ENCODE measurements around the gene PLCD3. TPM values are rescaled to one million over a fixed set of nuclear protein-coding genes. Genes with fewer than 3 reads are reported as not detected.

PLCD3 gene
- total RNA-seq, 1 experiment from 2014 or later = 24.1 TPM

DNA sequence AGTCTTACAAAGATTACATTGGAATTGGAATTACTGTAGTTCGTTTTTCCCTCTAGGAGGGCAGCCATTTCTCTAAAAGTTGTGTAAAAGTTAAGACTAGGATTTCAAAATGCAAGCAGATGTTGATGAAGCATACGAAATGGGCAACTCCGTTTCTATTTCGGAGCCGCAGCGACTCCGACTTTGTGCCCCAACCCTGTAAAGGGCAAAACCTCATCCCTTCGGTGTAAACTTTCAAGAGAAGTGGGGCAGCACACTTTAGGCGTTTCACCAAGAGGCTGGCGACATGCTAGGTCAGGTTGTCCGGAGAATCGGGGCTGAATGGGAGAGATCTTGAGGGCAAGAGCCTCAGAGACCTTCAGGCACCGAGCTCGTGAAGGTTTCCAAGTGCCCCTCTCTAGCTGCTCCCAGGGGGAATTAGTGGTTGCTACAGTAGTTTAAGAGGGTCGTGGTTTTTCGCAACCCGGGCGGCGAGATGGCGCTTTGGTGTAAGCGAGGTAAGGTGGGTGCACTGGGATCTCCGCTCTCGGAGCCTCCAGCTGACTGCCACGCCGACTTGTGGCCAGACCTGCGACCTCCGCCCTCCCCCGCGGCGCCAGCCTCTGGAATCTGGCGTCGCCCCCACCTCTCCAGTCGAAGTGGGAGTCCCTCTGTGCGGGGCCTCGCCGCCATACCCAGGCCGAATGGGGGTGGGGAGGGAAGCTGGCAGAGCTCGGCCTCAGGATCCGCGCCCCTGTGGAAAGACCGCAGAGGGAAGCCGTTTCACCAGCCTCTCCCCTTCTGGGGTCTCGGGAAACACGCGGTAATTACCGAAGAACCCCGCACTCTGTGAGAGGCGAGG lies 28.4 kb upstream of the PLCD3 start:
- Histone ChIP-seq H3K27me3 (ENCODE audit: control insufficient read depth, insufficient read depth, low read length) (no peaks in the 10 kb centered on the region), H3K36me3 (replicated peaks; ENCODE audit: control insufficient read depth, insufficient read depth, low read length) (0 out of 2 replicates have a peak, but pooled peaks cover 2% of the 10 kb centered on the region), H3K4me3 (ENCODE audit: insufficient read depth, low read depth, low read length) (peak overlapping the region; percentile 97)
- DNase-seq = peak; percentile 95

DNA sequence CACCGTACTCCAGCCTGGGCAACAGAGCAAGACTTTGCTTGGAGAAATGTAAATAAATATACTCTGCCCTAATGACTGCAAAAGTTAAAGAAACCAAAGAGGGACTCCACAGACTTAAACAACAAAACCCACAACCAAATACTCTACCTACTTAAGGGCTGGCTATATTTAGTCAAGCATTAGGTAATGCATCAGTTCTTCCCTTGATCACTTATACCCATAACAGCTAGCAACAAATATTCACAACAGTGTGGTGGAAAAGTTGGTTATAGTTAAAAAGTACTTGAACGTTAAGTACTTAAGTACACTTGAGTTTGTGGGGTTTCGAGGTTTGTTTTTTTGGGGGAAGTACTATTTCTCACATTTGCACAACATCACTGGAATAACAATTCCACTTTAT lies 23.9 kb upstream of the PLCD3 start:
- Histone ChIP-seq H3K36me3 (replicated peaks; ENCODE audit: control insufficient read depth, insufficient read depth, low read length) (no peaks in the 10 kb centered on the region), H3K4me3 (ENCODE audit: insufficient read depth, low read depth, low read length) (no peak overlapping the region), H3K27me3 (ENCODE audit: control insufficient read depth, insufficient read depth, low read length) (no peaks in the 10 kb centered on the region)
- DNase-seq = no peak

DNA sequence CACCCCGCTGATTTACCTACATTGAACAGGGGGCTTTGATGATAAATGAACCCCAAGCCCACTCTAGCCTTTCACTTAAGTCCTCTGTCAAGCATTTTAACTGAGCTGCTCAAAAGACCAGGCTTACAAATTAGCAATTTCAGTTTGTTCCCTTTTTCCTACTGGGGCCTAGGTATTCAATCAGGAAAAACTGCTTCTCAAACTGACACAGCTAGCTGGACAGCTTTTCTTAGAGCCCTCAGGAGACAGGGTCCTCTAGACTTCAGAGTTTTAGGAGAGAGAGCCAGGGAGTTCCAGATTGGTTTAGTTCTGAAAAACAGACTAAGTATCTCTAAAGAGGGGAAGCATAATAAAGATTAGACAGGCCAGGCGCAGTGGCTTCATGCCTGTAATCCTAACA lies 23.2 kb upstream of the PLCD3 start:
- Histone ChIP-seq H3K27me3 (ENCODE audit: control insufficient read depth, insufficient read depth, low read length) (no peaks in the 10 kb centered on the region), H3K4me3 (ENCODE audit: insufficient read depth, low read depth, low read length) (no peak overlapping the region), H3K36me3 (replicated peaks; ENCODE audit: control insufficient read depth, insufficient read depth, low read length) (no peaks in the 10 kb centered on the region)
- DNase-seq = no peak

DNA sequence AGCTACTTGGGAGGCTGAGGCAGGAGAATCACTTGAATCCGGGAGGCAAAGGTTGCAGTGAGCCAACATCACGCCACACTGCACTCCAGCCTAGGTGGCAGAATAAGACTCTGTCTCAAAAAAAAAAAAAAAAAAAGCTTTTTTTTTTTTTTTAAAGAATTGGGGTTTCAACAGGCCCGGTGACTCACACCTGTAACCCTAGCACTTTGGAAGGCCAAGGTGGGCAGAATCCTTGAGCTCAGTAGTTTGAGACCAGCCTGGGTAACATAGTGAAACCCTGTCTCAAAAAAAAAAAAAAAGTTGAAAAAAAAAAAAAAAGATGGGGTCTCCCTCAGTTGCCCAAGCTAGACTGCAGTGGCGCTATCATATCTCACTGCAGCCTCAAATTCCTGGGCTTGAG lies 22.7 kb upstream of the PLCD3 start:
- no peak overlapping the region for H3K4me3 ChIP-seq (ENCODE audit: insufficient read depth, low read depth, low read length)
- H3K36me3 ChIP-seq (replicated peaks; ENCODE audit: control insufficient read depth, insufficient read depth, low read length) = no peaks in the 10 kb centered on the region
- no peak for DNase-seq
- H3K27me3 ChIP-seq (ENCODE audit: control insufficient read depth, insufficient read depth, low read length) = no peaks in the 10 kb centered on the region

DNA sequence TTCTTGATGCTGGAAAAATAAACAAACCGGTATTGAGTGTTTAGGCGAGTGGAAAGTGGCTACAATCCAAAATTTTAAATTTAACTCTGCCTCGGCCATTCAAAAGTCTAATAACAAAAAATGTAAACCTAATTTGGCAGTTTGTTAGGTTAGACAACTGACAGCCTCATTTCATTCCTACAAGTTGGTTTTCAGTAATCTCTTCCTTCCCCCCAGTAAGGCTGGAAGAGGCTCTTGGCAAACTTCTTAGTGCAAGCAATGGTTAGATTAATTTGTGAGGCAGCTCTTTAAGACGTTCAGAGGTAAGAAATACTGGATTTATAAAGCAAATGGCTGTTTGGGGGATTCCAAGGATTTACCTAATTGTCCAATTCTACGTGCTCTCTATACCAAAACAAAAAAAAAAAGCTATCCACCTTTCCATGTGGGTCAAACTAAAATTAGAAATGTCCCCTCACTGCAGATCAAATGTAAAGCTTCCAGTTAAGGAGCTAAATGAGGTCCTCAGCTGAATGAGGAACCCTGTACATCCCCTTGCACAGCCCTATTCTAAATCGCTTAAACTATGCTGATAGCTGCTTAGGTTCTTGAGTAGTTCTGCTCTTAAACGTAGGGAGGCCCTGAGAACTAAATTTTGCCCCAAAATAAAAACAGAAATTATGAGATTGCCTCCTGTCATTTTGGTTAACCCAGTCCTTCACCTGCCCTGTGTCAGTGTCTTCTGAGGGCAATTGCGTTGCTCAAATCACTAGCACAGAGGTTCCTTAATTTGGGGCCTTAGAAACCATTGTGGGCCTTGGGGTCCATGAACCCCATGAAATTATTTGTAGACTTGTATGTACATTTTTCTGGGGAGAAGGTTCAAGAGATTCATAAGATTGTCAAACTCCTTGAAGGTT lies 18.8 kb upstream of the PLCD3 start:
- Histone ChIP-seq H3K4me3 (ENCODE audit: insufficient read depth, low read depth, low read length) (peak overlapping the region; percentile 92; the same call in 1 of the 2 replicates), H3K27me3 (ENCODE audit: control insufficient read depth, insufficient read depth, low read length) (no peaks in the 10 kb centered on the region), H3K36me3 (replicated peaks; ENCODE audit: control insufficient read depth, insufficient read depth, low read length) (no peaks in the 10 kb centered on the region)
- no peak for DNase-seq

DNA sequence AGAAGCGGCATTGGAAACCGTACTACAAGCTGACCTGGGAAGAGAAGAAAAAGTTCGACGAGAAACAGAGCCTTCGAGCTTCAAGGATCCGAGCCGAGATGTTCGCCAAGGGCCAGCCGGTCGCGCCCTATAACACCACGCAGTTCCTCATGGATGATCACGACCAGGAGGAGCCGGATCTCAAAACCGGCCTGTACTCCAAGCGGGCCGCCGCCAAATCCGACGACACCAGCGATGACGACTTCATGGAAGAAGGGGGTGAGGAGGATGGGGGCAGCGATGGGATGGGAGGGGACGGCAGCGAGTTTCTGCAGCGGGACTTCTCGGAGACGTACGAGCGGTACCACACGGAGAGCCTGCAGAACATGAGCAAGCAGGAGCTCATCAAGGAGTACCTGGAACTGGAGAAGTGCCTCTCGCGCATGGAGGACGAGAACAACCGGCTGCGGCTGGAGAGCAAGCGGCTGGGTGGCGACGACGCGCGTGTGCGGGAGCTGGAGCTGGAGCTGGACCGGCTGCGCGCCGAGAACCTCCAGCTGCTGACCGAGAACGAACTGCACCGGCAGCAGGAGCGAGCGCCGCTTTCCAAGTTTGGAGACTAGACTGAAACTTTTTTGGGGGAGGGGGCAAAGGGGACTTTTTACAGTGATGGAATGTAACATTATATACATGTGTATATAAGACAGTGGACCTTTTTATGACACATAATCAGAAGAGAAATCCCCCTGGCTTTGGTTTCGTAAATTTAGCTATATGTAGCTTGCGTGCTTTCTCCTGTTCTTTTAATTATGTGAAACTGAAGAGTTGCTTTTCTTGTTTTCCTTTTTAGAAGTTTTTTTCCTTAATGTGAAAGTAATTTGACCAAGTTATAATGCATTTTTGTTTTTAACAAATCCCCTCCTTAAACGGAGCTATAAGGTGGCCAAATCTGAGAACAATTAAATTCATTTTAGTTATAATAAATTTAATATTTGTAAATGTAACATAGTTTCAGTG lies 17.7 kb upstream of the PLCD3 start:
- Histone ChIP-seq H3K27me3 (ENCODE audit: control insufficient read depth, insufficient read depth, low read length) (no peaks in the 10 kb centered on the region), H3K4me3 (ENCODE audit: insufficient read depth, low read depth, low read length) (peak overlapping the region; percentile 92), H3K36me3 (replicated peaks; ENCODE audit: control insufficient read depth, insufficient read depth, low read length) (no peaks in the 10 kb centered on the region)
- DNase-seq = peak; percentile 63

DNA sequence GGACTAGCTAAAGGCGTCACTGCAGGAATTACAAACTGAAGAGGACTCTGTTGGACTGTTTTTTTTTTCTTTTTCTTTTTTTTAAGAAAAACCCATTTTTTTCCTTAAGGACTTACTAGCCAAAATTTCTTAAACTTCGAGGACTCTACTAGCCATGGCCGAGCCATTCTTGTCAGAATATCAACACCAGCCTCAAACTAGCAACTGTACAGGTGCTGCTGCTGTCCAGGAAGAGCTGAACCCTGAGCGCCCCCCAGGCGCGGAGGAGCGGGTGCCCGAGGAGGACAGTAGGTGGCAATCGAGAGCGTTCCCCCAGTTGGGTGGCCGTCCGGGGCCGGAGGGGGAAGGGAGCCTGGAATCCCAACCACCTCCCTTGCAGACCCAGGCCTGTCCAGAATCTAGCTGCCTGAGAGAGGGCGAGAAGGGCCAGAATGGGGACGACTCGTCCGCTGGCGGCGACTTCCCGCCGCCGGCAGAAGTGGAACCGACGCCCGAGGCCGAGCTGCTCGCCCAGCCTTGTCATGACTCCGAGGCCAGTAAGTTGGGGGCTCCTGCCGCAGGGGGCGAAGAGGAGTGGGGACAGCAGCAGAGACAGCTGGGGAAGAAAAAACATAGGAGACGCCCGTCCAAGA lies 16.8 kb upstream of the PLCD3 start:
- no peaks in the 10 kb centered on the region for H3K27me3 ChIP-seq (ENCODE audit: control insufficient read depth, insufficient read depth, low read length)
- H3K36me3 ChIP-seq (replicated peaks; ENCODE audit: control insufficient read depth, insufficient read depth, low read length) = no peaks in the 10 kb centered on the region
- H3K4me3 ChIP-seq (ENCODE audit: insufficient read depth, low read depth, low read length) = peak overlapping the region; percentile 92
- DNase-seq = peak; percentile 95

DNA sequence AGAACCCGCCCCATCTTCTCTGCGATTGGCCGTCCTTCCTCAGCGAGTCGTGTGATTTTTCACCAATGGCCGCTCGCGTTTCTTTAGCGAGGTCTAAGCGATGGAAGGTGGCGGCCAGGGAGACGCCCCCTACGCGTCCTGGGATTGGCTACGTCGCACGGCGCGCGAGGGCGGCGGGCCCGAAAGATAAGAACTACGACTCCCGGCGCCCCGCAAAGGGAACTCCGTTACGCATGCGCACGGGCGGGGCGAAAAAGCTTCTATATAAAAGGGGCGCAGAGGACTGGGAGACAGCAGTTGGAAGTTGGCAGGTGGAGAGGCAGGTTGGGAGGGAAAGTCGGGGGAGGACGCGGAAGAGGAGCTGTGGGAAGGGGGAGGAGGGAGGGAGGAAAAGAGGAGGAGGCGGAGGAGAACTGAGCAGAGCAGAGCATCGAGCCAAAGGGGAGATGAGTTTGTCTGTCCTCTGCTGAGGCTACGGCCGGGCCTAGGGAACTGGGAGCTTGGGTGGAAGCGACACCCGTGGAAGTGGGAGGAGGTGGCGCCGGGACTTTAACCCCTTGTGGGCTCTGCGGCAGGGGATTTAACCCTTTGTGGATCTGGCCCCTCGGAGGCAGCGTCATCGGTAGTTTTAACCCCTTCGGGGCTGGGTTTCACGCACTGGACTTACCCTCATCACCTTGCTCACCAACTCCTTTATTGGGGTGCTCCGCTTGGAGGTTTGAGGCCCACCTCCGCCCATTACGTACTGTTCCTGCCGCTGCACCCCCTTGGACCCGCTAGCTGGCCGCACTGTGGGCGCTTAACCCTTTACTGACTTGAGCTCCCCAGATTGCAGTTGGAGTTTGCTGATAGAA lies 16.1 kb upstream of the PLCD3 start, which contains the start of gene HEXIM1:
Gene HEXIM1, plus strand, starts transcription at position 293 of the 854 bp plus-strand sequence. CDS start 716 bp downstream, outside the sequence.
- no peaks in the 10 kb centered on the region for H3K36me3 ChIP-seq (replicated peaks; ENCODE audit: control insufficient read depth, insufficient read depth, low read length)
- peak; percentile 98 for DNase-seq
- no peaks in the 10 kb centered on the region for H3K27me3 ChIP-seq (ENCODE audit: control insufficient read depth, insufficient read depth, low read length)

DNA sequence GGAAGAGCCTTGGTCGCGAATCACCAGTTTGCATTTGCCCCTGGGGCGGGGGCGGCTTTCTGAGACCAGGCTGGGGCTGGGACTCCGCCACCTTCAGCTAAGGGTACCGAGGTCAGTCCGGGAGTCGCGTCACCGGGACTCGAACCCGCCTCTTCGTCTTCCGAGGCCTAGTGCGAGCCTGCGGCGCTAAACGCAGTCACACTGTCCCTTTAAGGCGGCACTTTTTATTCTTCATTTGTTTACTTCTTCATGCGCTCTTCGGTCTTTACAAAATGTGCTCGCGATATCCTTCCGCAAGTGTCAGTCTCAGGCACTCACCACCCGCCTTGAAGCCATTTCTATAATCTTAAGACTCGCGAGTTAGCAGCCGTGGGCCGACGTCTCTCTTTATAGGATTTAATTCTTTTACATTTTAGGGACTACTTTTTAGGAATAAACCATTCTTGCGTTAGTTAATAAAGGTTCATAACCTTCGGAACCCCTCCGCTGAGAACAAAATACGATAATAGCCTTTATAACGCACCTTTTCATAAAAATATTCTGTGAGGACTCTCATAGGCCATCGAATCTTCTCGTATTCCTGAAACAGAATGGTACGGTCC lies 15.4 kb upstream of the PLCD3 start:
- H3K36me3 ChIP-seq (replicated peaks; ENCODE audit: control insufficient read depth, insufficient read depth, low read length) = no peaks in the 10 kb centered on the region
- no peak for DNase-seq
- peak overlapping the region; percentile 68 for H3K4me3 ChIP-seq (ENCODE audit: insufficient read depth, low read depth, low read length)
- no peaks in the 10 kb centered on the region for H3K27me3 ChIP-seq (ENCODE audit: control insufficient read depth, insufficient read depth, low read length)

More for the DNA sequence above, 16.1 kb upstream of the PLCD3 start, which contains the start of gene HEXIM1:
- peak within 1 kb of the TSS; percentile 92 for H3K4me3 ChIP-seq (ENCODE audit: insufficient read depth, low read depth, low read length)

DNA sequence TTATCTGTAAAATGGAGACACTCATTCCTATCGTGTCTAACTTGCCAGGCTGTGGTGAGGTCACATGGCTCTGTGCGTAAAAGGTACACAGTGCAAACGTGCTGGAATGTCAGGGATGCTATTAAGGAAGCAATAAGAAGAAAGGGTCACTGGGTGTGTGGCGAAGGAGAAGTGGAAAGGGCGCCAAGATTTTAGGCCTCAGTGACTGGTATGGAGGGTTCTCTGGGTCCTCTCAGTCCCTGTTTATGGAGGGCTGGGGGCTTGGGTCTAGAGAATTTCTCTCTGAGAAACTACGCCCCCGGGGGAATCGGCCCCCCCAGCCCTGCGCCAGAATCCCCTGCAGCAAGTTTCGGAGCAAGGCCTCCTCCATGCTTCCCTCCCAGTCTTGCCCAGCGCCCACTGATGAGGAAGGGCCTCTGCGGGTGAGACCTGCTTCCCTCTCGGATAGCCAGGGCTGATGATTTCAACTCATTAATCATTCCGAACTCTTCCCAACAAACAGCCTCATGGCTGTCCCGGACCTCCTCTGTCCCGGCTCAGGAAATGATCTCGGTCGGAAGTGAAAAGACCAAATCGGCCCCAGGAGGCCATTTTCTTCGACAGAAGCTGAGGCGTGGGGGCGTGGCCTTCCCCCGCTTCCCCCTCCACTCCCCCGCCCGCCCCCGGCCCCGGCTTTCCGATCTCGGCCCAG lies 14.7 kb upstream of the PLCD3 start:
- peak; percentile 90 for DNase-seq
- H3K4me3 ChIP-seq (ENCODE audit: insufficient read depth, low read depth, low read length) = peak overlapping the region; percentile 68
- no peaks in the 10 kb centered on the region for H3K36me3 ChIP-seq (replicated peaks; ENCODE audit: control insufficient read depth, insufficient read depth, low read length)
- no peaks in the 10 kb centered on the region for H3K27me3 ChIP-seq (ENCODE audit: control insufficient read depth, insufficient read depth, low read length)

DNA sequence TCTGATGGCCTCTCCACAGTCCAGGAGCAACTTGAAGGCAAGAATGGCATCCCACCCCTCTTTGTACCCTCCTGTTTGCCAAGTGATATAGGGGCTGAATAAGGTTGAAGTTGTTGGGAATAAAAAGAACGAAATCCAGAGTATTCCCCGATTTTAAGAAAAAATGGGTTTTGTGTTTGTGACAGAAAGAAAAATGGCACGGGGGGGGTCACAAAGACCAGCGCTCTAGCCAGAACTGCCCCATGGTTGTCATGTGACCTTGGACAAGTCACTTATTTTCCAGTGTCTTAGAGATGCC lies 14.2 kb upstream of the PLCD3 start:
- Histone ChIP-seq H3K27me3 (ENCODE audit: control insufficient read depth, insufficient read depth, low read length) (no peaks in the 10 kb centered on the region), H3K4me3 (ENCODE audit: insufficient read depth, low read depth, low read length) (no peak overlapping the region), H3K36me3 (replicated peaks; ENCODE audit: control insufficient read depth, insufficient read depth, low read length) (no peaks in the 10 kb centered on the region)
- no peak for DNase-seq

DNA sequence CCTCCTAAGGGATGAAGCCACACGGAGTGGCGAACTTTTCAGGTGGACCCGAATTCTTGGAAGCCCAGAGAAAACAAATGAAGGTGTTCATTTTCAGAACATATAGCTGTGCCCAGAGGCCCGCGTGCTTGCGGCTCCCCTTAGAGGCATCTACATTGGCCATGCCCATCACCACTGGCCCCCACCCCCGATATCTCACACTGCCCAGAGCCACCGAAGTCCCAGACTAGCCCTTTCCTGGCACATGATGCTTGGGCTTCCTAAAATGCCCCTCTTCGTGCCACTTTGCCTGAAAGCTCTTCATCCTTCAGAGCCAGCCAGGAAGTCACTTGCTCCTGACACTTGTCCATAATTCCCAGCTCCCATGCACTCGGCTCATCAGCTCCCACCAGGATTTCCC lies 13.9 kb upstream of the PLCD3 start:
- no peak for DNase-seq
- no peak overlapping the region for H3K4me3 ChIP-seq (ENCODE audit: insufficient read depth, low read depth, low read length)
- H3K36me3 ChIP-seq (replicated peaks; ENCODE audit: control insufficient read depth, insufficient read depth, low read length) = no peaks in the 10 kb centered on the region
- H3K27me3 ChIP-seq (ENCODE audit: control insufficient read depth, insufficient read depth, low read length) = no peaks in the 10 kb centered on the region

Measured in H7 (cell line).